Daoy (cell line): ENCODE results near the gene MFGE8. TPM values are rescaled to one million over a fixed set of nuclear protein-coding genes. Genes with fewer than 3 reads are reported as not detected.

Experiments used
- DNase-seq: peaks from one replicate; pipeline ENCODE4 v3.0.0-alpha.2; 2015; ENCODE audit warnings: low read depth
- total RNA-seq: library from RNA; depleted of rRNA; stranded (reverse); fragments of >200 nt; shearing (Covaris generic); gene quantifications from 2 replicates; pipeline ENCODE4 v1.2.3, GENCODE V29; 2014

Gene MFGE8
- total RNA-seq, 1 experiment from 2014 or later, result 13.9 TPM

GRCh38 chr15:88900309-88900981 lies 12.7 kb downstream of the MFGE8 start:
- no peak for DNase-seq

- no peak for DNase-seq
These were observed 13.9 kb downstream of the MFGE8 start for GRCh38 chr15:88899251-88899650.

GRCh38 chr15:88898736-88899135 lies 14.4 kb downstream of the MFGE8 start:
- DNase-seq, result no peak

- DNase-seq, result peak; percentile 90
These were observed 15.6 kb downstream of the MFGE8 start for GRCh38 chr15:88897456-88898194.

- no peak for DNase-seq
These were observed 16.1 kb downstream of the MFGE8 start for GRCh38 chr15:88897142-88897455.

GRCh38 chr15:88896333-88897033 lies 16.7 kb downstream of the MFGE8 start:
- no peak for DNase-seq

GRCh38 chr15:88894819-88895767 lies 18.1 kb downstream of the MFGE8 start, which contains the start of gene HAPLN3:
Gene HAPLN3, minus strand, starts transcription at chr15:88895544. Its CDS starts 8,246 bp downstream, at chr15:88887298.
- peak; percentile 36 for DNase-seq

GRCh38 chr15:88894348-88894818 lies 18.8 kb downstream of the MFGE8 start:
- peak; percentile 56 for DNase-seq

GRCh38 chr15:88891540-88892254 lies 21.5 kb downstream of the MFGE8 start:
- no peak for DNase-seq

GRCh38 chr15:88890495-88890894 lies 22.7 kb downstream of the MFGE8 start:
- no peak for DNase-seq

GRCh38 chr15:88888719-88889118 lies 24.5 kb downstream of the MFGE8 start:
- no peak for DNase-seq

GRCh38 chr15:88887068-88887580 lies 26.1 kb downstream of the MFGE8 start:
- no peak for DNase-seq

GRCh38 chr15:88882785-88883184 lies 30.4 kb downstream of the MFGE8 start:
- peak; percentile 36 for DNase-seq

- DNase-seq, result no peak
These were observed 31.4 kb downstream of the MFGE8 start for GRCh38 chr15:88881775-88882174.

- DNase-seq, result no peak
These were observed 32.0 kb downstream of the MFGE8 start for GRCh38 chr15:88880944-88881740.

- peak; percentile 56 for DNase-seq
These were observed 34.4 kb downstream of the MFGE8 start for GRCh38 chr15:88878720-88879184.

GRCh38 chr15:88877906-88878305 lies 35.3 kb downstream of the MFGE8 start:
- no peak for DNase-seq

GRCh38 chr15:88877415-88877814 lies 35.8 kb downstream of the MFGE8 start:
- no peak for DNase-seq

GRCh38 chr15:88876573-88876972 lies 36.6 kb downstream of the MFGE8 start:
- no peak for DNase-seq

GRCh38 chr15:88874684-88875083 lies 38.5 kb downstream of the MFGE8 start:
- no peak for DNase-seq
